Heart right ventricle (tissue), 16 donors: ENCODE data around the gene CASQ2. TPM values are rescaled to one million over a fixed set of nuclear protein-coding genes. Genes with fewer than 3 reads are reported as not detected.

Experiments used
- ATAC-seq, 8 donors: fragments of 200-7000 bp; cut with Tn5 transposase; one replicate each; pipeline ENCODE4 v1.9.1; 2020; ENCODE audit warnings: mild to moderate bottlenecking in 8 of 8, moderate library complexity in 8 of 8, moderate number of reproducible peaks in 1 of 8
- DNase-seq, 2 donors: peaks; one replicate each; pipeline ENCODE4 v3.0.0-alpha.2; 2020
- H3K27ac ChIP-seq, 10 donors: fragments of 200-600 bp; sonication (generic) in 2 of 10; one replicate each; pipeline versions ENCODE4 v1.5.0 to v1.8.0; 2020 to 2022; ENCODE audit warnings: mild to moderate bottlenecking in 3 of 10
- H3K27me3 ChIP-seq, 7 donors: fragments of 200-600 bp; one replicate each; pipeline ENCODE4 v1.8.0; 2021 to 2022; ENCODE audit warnings: mild to moderate bottlenecking in 2 of 7
- H3K36me3 ChIP-seq, 9 donors: fragments of 200-600 bp; sonication (generic) in 1 of 9; one replicate each; pipeline versions ENCODE4 v1.5.0 to v1.8.0; 2020 to 2022; ENCODE audit warnings: mild to moderate bottlenecking in 2 of 9
- H3K4me1 ChIP-seq, 9 donors: fragments of 200-600 bp; sonication (generic) in 1 of 9; one replicate each; pipeline versions ENCODE4 v1.5.0 to v1.8.0; 2020 to 2022; ENCODE audit warnings: mild to moderate bottlenecking in 4 of 9
- H3K4me3 ChIP-seq, 10 donors: fragments of 200-600 bp; sonication (generic) in 2 of 10; one replicate each; pipeline versions ENCODE4 v1.5.0 to v1.8.0; 2020 to 2022; ENCODE audit warnings: mild to moderate bottlenecking in 7 of 10, moderate library complexity in 2 of 10
- H3K9me3 ChIP-seq, 11 donors: fragments of 200-600 bp in 10 of 11; sonication (generic) in 2 of 11; one replicate each; pipeline versions ENCODE4 v1.5.0 to v1.8.0; 2013 to 2022; ENCODE audit warnings: mild to moderate bottlenecking in 2 of 11, control low read depth in 1 of 11, moderate library complexity in 1 of 11
- CTCF ChIP-seq, 9 donors: fragments of 200-600 bp; sonication (generic) in 2 of 9; IDR thresholded peaks; one replicate each; pipeline versions ENCODE4 v1.5.0 to v1.8.0; 2021 to 2022; ENCODE audit warnings: antibody characterized with exemption in 9 of 9, mild to moderate bottlenecking in 5 of 9, moderate library complexity in 1 of 9
- WGBS, 2 donors: extraction: QIAGEN DNeasy Blood & Tissue Kit; methylation state at CpG; one replicate each; pipeline ENCODE4 v1.1.7; 2013; ENCODE audit warnings: inconsistent platforms in 1 of 2; 5-methylcytosine and 5-hydroxymethylcytosine counted together
- intact Hi-C, 10 donors: fragments of 100-400 bp; cut with DNase I; formaldehyde crosslinking; loops; one replicate each; pipeline versions ENCODE4 v1.11.1 to v1.14.2; 2022
- polyA plus RNA-seq, 2 donors: library from polyadenylated mRNA; stranded (reverse); fragments of 200-250 nt; gene quantifications; one replicate each; pipeline ENCODE4 v1.2.3, GENCODE V29; 2013
- total RNA-seq, 10 donors: library from RNA; stranded (reverse); fragmentation: NEBNext Ultra II Directional in 3 of 10; extraction: Animal tissue kit (Norgen Biotek cat#: 25700) in 3 of 10; gene quantifications; one replicate each; pipeline versions ENCODE4 v1.2.1 to v1.2.4, GENCODE V29; 2021 to 2023
- donor health status: Arrhythmogenic right ventricular cardiomyopathy.
- donor health status: ischemic (EF 13 %, LVEDD 7.1; RV severe dilation, severe dysfunction).
- donor health status: healthy with polysubstance abuse.
- donor health status: DM: no; HTN: yes; CAD: no.
- donor health status: DM: no; HTN: no; CAD: no.
- donor health status: ischemic (EF 25% LVEDD 6.9; RV normal size, moderate dysfunction).
- donor health status: ischemic (EF 25% LVEDD 5.7; RV mildly dilated, moderate dysfunction).
- donor health status: healthy.
- donor health status: DM: yes; HTN: yes; CAD: no.
- donor health status: Ischemic cardiomyopathy.
- donor health status: ischemic (EF 35%, LVEDD 5.7; RV mildly dilated, moderate dysfunction).
- donor health status: nonischemic (EF 11% LVEDD 7.7; RV severe dilation, severe dysfunction).
- donor health status: DM: yes; HTN: yes; CAD: no.
- donor health status: PGD.
- donor health status: ischemic (EF 29% LVEDD 5.4; RV normal size, mild dysfunction).
- donor health status: nonischemic (EF 23%, LVEDD 6.1; RV moderate dilation, normal function).

The CASQ2 gene
- total and polyA plus RNA-seq, 12 donors = 443 to 1,698 (median 1,186) TPM

- TF ChIP-seq CTCF (IDR thresholded peaks at IDR 0.05) = no peak
- Histone ChIP-seq H3K27me3 (no peaks in the 10 kb centered on the region), H3K4me1 (peaks cover 0 to 72% (median 24%) of the 10 kb centered on the region in 9 donors), H3K4me3 (no peak overlapping the region), H3K27ac (peak overlapping the region in 1 of 10 donors; percentile 88), H3K9me3 (peaks cover 0 to 11% (median 0%) of the 10 kb centered on the region in 11 donors), H3K36me3 (peaks cover 0 to 63% (median 12%) of the 10 kb centered on the region in 9 donors)
- 94 to 96% methylated on average over 5 of the region's 5 CpGs for WGBS, 2 donors
- intact Hi-C loops = loop anchor here in 1 of 10 donors (5.0 kb wide), 1 partner anchor 38 kb away; no protein-coding TSS in a partner anchor
- ATAC-seq (no peak), DNase-seq (no peak)
Observed at GRCh38 chr1:115669002-115669673, 99.4 kb downstream of the CASQ2 start.

- 58 to 62% methylated on average over 1 of the region's 1 CpG for WGBS, 2 donors
- intact Hi-C loops = loop anchor here in 1 of 10 donors (5.0 kb wide), 1 partner anchor 39 kb away; no protein-coding TSS in a partner anchor
- DNase-seq (no peak), ATAC-seq (no peak)
- no peak for TF ChIP-seq CTCF (IDR thresholded peaks at IDR 0.05)
- Histone ChIP-seq H3K4me1 (peaks cover 0 to 72% (median 24%) of the 10 kb centered on the region in 9 donors), H3K36me3 (peaks cover 0 to 69% (median 16%) of the 10 kb centered on the region in 9 donors), H3K4me3 (no peak overlapping the region), H3K27me3 (no peaks in the 10 kb centered on the region), H3K9me3 (peaks cover 0 to 11% (median 0%) of the 10 kb centered on the region in 11 donors), H3K27ac (peak overlapping the region in 3 of 10 donors; percentile 27 to 88 (median 76))
Observed at GRCh38 chr1:115668579-115668978, 99.9 kb downstream of the CASQ2 start.

- DNase-seq (peak; percentile 64 to 71), ATAC-seq (peak; percentile 57 to 92 (median 88))
- intact Hi-C loops = loop anchor here in 1 of 10 donors (2.0 to 5.0 kb wide), 2 partner anchors 20 to 41 kb away; no protein-coding TSS in a partner anchor
- no peak for TF ChIP-seq CTCF (IDR thresholded peaks at IDR 0.05)
- 51 to 71% methylated on average over 4 of the region's 4 CpGs for WGBS, 2 donors
- Histone ChIP-seq H3K9me3 (peaks cover 0 to 11% (median 0%) of the 10 kb centered on the region in 11 donors), H3K4me3 (no peak overlapping the region), H3K36me3 (peaks cover 0 to 82% (median 23%) of the 10 kb centered on the region in 9 donors), H3K27ac (peak overlapping the region; percentile 5 to 88 (median 66)), H3K4me1 (peaks cover 0 to 56% (median 18%) of the 10 kb centered on the region in 9 donors), H3K27me3 (no peaks in the 10 kb centered on the region)
Observed at GRCh38 chr1:115666702-115667101, 101.8 kb downstream of the CASQ2 start.

- Histone ChIP-seq H3K4me3 (no peak overlapping the region), H3K27ac (peak overlapping the region in 7 of 10 donors; percentile 47 to 88 (median 76)), H3K36me3 (peaks cover 0 to 85% (median 23%) of the 10 kb centered on the region in 9 donors), H3K9me3 (peaks cover 0 to 11% (median 0%) of the 10 kb centered on the region in 11 donors), H3K4me1 (peaks cover 0 to 51% (median 18%) of the 10 kb centered on the region in 9 donors), H3K27me3 (no peaks in the 10 kb centered on the region)
- ATAC-seq = peak in 4 of 8 donors; percentile 16 to 40 (median 20)
- DNase-seq = no peak
- TF ChIP-seq CTCF (IDR thresholded peaks at IDR 0.05) = no peak
- 79 to 86% methylated on average over 6 of the region's 6 CpGs for WGBS, 2 donors
- intact Hi-C loops = loop anchor here in 1 of 10 donors (2.0 to 5.0 kb wide), 2 partner anchors 19 to 41 kb away; no protein-coding TSS in a partner anchor
Observed at GRCh38 chr1:115666206-115666605, 102.3 kb downstream of the CASQ2 start.
